Measurements from ENCODE around the gene RILPL2. TPM values are rescaled to one million over a fixed set of nuclear protein-coding genes. Genes with fewer than 3 reads are reported as not detected.
"Not testable (repeated sequence)": the region's sequence is repeated elsewhere in the genome, so short reads cannot be mapped to it uniquely, and the experiment has no call there.

Gene RILPL2
- total and polyA plus RNA-seq, 11 donors = 1.6 to 3.4 (median 2.2) TPM

DNA sequence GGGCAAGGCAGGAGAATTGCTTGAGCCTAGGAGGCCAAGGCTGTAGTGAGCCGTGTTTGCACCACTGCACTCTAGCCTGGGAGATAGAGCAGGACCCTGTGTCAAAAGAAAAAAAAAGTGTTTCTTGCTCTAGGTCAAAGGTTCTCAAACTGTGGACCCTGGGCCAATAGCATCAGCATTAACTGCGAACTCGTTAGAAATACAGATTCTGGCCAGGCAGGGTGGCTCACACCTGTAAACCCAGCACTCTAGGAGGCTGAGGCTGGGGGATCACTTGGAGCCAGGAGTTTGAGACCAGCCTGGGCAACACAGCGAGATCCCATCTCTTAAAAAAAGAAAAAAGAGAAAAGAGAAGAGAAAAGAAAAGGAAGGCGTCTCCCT is 858 bp downstream of the RILPL2 start:
- WGBS, 4 donors = 41 to 59% (median 51%) methylated on average over 5 of the region's 5 CpGs

DNA sequence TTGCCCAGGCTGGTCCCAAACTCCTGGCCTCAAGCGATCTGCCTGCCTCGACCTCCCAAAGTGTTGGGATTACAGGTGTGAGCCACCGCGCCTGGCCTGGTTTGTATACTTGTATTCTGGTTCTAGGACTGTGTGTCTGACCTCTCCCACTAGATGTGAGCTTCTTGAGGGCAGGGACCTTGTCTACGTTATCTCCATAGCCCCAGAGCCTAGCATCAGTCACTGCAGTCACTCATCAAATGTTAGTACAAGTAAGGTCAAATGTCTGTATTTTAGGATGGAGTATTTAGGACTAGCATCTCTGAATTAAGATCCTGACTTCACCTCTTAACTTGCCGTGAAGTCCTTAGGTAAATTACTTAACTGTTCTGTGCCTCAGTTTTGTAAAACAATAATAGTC is 2.9 kb downstream of the RILPL2 start:
- DNase-seq = no peak
- TF ChIP-seq, protein P1, sequence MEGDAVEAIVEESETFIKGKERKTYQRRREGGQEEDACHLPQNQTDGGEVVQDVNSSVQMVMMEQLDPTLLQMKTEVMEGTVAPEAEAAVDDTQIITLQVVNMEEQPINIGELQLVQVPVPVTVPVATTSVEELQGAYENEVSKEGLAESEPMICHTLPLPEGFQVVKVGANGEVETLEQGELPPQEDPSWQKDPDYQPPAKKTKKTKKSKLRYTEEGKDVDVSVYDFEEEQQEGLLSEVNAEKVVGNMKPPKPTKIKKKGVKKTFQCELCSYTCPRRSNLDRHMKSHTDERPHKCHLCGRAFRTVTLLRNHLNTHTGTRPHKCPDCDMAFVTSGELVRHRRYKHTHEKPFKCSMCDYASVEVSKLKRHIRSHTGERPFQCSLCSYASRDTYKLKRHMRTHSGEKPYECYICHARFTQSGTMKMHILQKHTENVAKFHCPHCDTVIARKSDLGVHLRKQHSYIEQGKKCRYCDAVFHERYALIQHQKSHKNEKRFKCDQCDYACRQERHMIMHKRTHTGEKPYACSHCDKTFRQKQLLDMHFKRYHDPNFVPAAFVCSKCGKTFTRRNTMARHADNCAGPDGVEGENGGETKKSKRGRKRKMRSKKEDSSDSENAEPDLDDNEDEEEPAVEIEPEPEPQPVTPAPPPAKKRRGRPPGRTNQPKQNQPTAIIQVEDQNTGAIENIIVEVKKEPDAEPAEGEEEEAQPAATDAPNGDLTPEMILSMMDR (IDR thresholded peaks at IDR 0.05) = no peak
- no peak for TF ChIP-seq POLR2A (IDR thresholded peaks at IDR 0.05)
- Histone ChIP-seq H3K9me3 (no peaks in the 10 kb centered on the region), H3K27me3 (no peaks in the 10 kb centered on the region), H3K4me1 (peaks cover 0 to 51% (median 27%) of the 10 kb centered on the region in 12 donors), H3K36me3 (peaks cover 0 to 27% (median 23%) of the 10 kb centered on the region in 9 donors), H3K27ac (peak overlapping the region in 1 of 12 donors; percentile 86), H3K4me3 (peak overlapping the region in 7 of 12 donors; percentile 5 to 79 (median 25))
- intact Hi-C loops (cut with DNase I) = loop anchor here in 1 of 10 donors (10.0 kb wide), 1 partner anchor 49 kb away; the partner anchor contains the start of gene KMT5A
- ATAC-seq = no peak
- 89 to 96% (median 94%) methylated on average over 6 of the region's 6 CpGs for WGBS, 4 donors

More for the DNA sequence above, 858 bp downstream of the RILPL2 start:
- no peak for ATAC-seq
- Histone ChIP-seq H3K27ac (peak overlapping the region in 11 of 12 donors; percentile 47 to 93 (median 83)), H3K4me1 (peaks cover 0 to 51% (median 27%) of the 10 kb centered on the region in 12 donors), H3K36me3 (peaks cover 0 to 9% (median 3%) of the 10 kb centered on the region in 9 donors), H3K4me3 (peak overlapping the region; percentile 63 to 98 (median 91)), H3K27me3 (no peaks in the 10 kb centered on the region), H3K9me3 (no peaks in the 10 kb centered on the region)
- TF ChIP-seq POLR2A (IDR thresholded peaks at IDR 0.05) = no peak
- TF ChIP-seq, protein P1 (IDR thresholded peaks at IDR 0.05) = no peak
- no peak for DNase-seq
- intact Hi-C loops (cut with DNase I) = loop anchor here in 2 of 10 donors (2.0 to 10.0 kb wide), 3 partner anchors 23 to 147 kb away; partner anchors contain the start of genes KMT5A (in 1 of the 2), SNRNP35 (in 1 of the 2) and TMED2 (in 1 of the 2)

DNA sequence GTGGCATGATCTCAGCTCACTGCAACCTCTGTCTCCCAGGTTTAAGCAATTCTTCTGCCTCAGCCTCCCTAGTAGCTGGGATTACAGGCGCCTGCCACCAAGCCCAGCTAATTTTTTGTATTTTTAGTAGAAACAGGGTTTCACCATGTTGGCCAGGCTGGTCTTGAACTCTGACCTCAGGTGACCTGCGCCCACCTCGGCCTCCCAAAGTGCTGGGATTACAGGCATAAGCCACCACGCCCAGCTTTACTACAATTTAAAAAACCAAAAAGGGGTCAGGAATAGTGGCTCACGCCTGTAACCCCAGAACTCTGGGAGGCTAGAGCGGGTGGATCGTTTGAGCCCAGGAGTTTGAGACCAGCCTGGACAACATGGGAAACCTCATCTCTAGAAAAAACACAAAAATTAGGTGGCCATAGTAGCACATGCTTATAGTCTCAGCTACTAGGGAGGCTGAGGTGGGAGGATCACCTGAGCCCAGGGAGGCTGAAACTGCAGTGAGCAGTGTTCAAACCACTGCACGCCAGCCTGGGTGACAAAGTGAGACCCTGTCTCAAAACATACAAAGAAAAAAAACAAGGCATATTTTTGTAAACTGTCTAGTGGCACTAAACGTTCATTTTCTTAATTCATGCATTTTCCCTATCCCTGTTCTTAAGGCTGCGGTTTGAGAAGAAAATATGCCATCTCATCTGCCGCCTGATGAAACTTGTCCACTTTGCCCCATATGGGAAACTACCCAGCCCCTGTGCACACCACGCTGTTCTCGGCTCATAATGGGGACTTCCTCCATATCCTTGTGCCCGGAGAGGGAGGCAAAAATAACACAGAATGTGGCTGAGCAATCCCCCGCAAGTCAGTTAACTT is 4.3 kb downstream of the RILPL2 start:
- Histone ChIP-seq H3K4me3 (peak overlapping the region in 6 of 12 donors; percentile 5 to 79 (median 27)), H3K36me3 (peaks cover 0 to 42% (median 33%) of the 10 kb centered on the region in 9 donors), H3K4me1 (peaks cover 0 to 50% (median 27%) of the 10 kb centered on the region in 12 donors), H3K27ac (peak overlapping the region in 4 of 12 donors; percentile 9 to 86 (median 28))
- intact Hi-C loops (cut with DNase I) = loop anchor here in 1 of 10 donors (10.0 kb wide), 1 partner anchor 47 kb away; the partner anchor contains the start of gene KMT5A
- ATAC-seq, H3K9me3 ChIP-seq, DNase-seq, H3K27me3 ChIP-seq: not testable (repeated sequence)
- 70 to 76% (median 75%) methylated on average over 15 of the region's 15 CpGs for WGBS, 4 donors

DNA sequence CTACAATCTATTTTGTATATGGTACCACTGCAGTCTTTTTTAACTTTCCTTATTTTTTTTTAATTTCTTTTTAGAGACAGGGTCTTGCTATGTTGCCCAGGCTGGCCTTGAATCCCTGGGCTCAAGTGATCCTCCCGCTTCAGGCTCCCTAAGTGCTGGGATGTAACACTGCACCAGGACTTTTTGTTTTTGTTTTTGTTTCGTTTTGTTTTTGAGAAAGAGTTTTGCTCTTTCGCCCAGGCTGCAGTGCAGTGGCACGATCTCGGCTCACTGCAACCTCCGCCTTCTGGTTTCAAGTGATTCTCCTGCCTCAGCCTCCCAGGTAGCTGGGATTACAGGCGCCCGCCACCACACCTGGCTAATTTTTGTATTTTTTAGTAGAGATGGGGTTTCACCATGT is 7.4 kb downstream of the RILPL2 start:
- intact Hi-C loops (cut with DNase I) = loop anchor here in 1 of 10 donors (5.0 kb wide), 1 partner anchor 38 kb away; no protein-coding TSS in a partner anchor
- WGBS, 4 donors = 96 to 97% (median 97%) methylated on average over 8 of the region's 8 CpGs
- H3K9me3 ChIP-seq, DNase-seq, H3K4me3 ChIP-seq, ATAC-seq, H3K27me3 ChIP-seq, H3K27ac ChIP-seq: not testable (repeated sequence)
- Histone ChIP-seq H3K36me3 (peaks cover 0 to 66% (median 42%) of the 10 kb centered on the region in 9 donors), H3K4me1 (peaks cover 0 to 29% (median 10%) of the 10 kb centered on the region in 12 donors)

DNA sequence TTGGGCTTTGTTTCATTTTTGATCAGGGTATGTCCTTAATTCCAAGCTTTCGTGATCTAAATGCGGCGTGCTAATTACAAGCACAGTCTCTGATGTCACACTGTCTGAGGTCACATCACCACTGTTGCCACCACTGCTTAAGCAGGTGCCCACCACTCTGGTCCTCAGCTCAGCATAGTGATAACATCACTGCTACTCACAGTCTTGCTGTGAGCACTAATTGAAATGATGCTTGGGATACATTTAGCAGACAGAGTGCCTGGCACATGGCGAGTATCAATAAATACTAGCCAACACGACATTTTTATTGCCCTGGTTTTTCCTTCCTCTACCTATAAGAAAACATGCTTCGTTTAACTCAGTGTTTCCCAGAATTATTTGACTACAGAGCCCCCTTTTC is 7.9 kb downstream of the RILPL2 start:
- peaks cover 0 to 23% (median 8%) of the 10 kb centered on the region in 12 donors for H3K4me1 ChIP-seq
- 94 to 96% (median 94%) methylated on average over 6 of the region's 6 CpGs for WGBS, 4 donors
- no peaks in the 10 kb centered on the region for H3K9me3 ChIP-seq
- H3K36me3 ChIP-seq = peaks cover 0 to 66% (median 45%) of the 10 kb centered on the region in 9 donors
- DNase-seq (no peak), ATAC-seq (no peak)
- H3K4me3 ChIP-seq = no peak overlapping the region
- no peaks in the 10 kb centered on the region for H3K27me3 ChIP-seq
- intact Hi-C loops (cut with DNase I) = loop anchor here in 1 of 10 donors (5.0 kb wide), 1 partner anchor 39 kb away; no protein-coding TSS in a partner anchor
- TF ChIP-seq, protein P1 (IDR thresholded peaks at IDR 0.05) = no peak
- TF ChIP-seq POLR2A (IDR thresholded peaks at IDR 0.05) = no peak
- no peak overlapping the region for H3K27ac ChIP-seq
